Measurements from ENCODE around the gene TVP23C.

The TVP23C gene

DNA sequence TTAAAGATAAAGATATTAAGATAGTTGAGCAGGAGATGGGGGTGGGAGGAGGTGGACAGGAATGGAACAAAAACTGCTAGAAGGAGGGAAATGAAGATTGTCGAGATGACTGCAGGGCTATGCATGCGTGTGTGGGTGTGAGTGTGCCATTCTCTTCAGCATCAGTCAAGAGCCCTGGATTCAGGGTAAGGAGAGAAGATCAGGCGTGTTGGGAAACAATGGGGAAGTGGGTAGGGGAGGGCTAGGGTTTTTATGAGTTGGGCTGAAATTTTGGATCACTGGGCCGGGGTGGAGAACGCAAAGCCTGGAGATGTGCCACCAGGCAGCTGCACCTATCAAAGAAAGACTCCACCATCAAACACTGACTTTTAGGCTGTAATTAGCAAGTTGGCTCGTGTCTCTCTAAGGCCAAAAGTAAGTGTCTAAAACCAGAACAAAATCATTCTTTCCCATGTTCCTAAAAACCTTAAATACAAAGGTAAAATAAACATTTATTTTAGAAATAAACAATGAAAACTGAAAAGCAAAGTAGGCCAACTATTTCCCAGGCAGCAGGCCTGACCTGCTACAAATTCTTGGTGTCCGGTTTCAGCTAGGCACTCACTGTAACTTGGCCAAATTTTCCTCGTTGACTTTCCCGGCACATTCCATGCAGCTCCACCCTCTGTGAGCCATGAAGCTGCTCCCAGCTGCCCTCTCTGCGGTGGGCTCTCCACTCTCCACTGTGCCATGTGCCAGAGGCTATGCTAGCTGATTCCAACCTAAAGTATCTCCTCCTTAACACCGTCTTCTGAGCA lies 100.1 kb downstream of the TVP23C start:
- peak; percentile 79 for DNase-seq

DNA sequence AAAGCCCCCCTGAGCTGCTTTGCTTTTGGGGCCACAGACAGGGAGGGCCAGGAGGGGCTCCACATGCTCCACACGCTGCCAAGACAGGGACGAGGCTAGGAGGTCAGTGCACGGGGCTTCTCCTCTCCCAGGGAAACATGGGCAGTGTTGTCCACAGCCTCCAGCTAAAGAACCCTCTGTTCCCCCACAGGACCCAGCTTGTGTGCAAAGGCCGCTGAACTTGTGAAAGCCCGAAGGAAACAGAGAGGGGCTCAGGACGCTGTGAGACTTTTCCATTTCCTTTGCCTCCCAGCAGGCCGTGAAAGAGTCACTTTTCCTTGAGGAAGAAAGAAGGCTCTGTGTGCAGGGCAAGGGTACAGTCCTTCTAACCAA lies 105.6 kb downstream of the TVP23C start:
- DNase-seq = no peak

DNA sequence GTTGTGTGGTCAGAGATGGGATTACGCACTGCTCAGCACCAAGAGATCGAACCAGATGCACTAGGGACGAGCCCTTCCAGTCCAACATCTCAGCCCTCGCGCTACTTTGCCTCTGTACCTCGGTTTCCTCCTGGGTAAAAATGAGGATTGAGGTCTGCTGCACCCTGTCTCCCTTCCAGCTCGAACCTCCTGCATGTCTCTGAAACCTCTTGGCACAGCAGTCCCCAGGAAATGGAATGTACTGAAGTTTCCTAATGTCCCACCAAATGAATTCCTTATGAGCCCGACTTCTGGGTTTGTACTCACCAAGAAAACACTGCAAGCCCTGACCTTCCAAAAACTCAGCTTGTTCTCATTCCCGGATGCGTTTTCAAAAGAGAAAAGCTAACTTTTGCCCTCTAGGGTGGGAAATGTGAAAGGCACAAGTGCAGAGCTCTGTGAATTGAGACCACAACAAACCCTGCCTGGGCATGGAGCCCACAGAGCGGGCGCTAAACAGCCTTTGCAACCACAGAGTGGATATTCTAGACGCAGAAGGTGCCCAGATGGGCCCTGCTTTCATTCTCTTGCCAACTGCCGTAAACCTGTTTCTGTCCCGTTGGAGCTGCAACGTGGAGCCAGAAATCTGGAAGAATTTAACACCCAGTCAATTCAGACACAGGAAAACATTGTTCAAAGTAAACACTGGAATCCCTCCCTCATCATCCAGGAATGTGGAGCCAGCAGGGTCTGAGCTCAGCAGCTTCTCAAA lies 106.1 kb downstream of the TVP23C start:
- peak; percentile 93 for DNase-seq

DNA sequence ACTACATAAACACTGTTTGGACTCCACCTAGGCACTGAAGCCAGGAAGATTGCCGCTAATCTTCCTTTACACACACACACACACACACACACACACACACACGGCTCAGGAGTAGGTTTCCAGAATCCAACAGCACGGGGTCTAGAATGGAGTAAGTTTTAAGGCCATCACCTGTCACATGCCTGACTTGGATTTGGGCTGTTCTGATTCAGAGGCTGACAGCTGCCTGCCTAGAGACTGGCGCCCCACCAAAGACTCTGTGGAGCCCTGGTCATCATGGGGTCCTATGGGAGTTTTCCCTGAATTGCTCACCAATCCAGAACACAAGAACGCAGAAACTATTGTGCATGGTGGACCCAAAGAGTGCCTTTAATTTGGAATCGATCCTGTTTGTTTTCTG lies 106.8 kb downstream of the TVP23C start:
- DNase-seq = peak; percentile 59

DNA sequence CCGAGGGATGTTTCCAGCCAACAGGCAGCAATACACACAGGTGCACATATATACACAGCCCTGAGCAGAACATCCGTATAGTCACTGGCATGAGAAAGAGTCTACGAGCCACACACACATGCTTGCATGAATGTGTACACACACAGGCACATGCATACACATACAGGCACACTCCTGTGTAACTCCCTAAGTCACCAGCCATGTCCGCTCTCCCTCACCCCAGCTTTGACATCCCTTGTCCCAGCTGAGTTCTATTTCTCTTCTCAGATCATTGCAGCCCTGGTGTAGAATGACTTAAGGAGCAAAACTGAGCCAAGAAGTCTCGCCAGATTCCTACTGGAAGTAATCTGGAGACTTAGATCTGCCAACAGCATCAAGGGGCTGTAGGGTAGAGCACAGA lies 108.9 kb downstream of the TVP23C start:
- DNase-seq = no peak

DNA sequence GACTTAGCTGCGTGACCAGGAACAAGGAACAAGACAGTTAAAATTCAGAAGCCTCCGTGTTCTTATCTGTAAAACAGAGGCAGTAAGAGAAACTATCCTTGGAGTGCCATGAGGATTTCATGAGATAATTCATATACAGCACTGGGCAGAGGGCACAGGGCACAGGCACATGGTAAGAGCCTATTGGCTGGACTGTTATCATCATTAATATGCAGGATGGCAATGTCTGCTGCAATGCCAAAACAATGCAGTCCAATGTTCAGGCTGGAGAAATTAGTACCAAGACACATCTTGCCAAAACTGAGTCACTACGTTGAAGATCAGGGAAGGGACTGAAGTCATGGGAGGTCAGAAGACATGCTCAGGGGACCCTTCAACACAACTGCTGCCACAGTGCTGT lies 109.5 kb downstream of the TVP23C start:
- DNase-seq = no peak

DNA sequence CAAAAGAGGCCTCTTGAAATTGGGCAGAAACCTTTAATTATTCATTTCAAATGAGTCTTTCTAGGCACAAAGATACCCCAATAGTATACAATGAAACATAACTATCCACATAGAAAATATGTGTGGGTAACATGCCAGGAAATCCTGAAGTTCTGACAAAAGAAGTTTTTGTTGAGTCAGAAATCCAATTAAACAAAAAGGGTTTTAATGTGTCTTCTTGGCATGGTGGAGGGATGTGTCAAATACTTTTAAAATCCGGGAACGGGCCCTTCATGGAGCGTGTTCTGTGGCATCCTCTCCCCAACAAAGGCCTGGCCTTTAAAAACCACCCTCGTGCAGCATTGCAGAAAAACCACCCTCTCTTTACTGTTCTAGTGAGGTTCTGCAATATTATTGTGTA lies 110.0 kb downstream of the TVP23C start:
- no peak for DNase-seq

DNA sequence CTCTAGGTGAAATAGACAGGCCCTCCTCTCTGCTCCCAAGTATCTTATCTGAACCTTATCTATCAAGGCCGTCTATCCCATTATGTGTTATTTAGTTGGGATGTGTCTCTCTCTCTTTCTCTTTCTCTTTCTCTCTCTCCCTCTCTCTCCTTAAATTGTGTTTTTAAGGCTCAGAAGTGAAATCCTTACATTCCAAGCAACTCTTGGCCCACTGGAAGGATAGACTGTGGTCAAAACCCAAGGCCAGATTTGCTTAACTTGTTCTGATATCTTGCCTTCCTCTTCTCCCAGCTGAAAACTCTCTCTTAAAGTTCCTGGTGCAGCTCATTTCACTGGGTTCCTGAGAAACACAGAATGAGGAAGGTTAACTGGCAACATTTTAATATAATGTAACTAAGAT lies 110.5 kb downstream of the TVP23C start:
- no peak for DNase-seq

Measured in left hindlimb (tissue), 1 donor.